HG03039 (cell line): ENCODE measurements around the gene PLCB4.

Experiments
- ATAC-seq: cut with Tn5 transposase; IDR thresholded peaks from one replicate; pipeline ENCODE4 v1.9.1; 2021; ENCODE audit warnings: mild to moderate bottlenecking, moderate library complexity; ENCODE audit not compliant: unreplicated experiment

PLCB4 gene

GRCh38 chr20:9212735-9213134 lies 143.8 kb downstream of the PLCB4 start:
- ATAC-seq, result no peak

- no peak for ATAC-seq
Measured at GRCh38 chr20:9214685-9215084, 145.8 kb downstream of the PLCB4 start.

- ATAC-seq, result no peak
Measured at GRCh38 chr20:9215539-9215938, 146.7 kb downstream of the PLCB4 start.

- ATAC-seq, result no peak
Measured at GRCh38 chr20:9218531-9218961, 149.7 kb downstream of the PLCB4 start.

- no peak for ATAC-seq
Measured at GRCh38 chr20:9220874-9221547, 152.1 kb downstream of the PLCB4 start.

- no peak for ATAC-seq
Measured at GRCh38 chr20:9223296-9223695, 154.4 kb downstream of the PLCB4 start.

- no peak for ATAC-seq
Measured at GRCh38 chr20:9225879-9226278, 157.0 kb downstream of the PLCB4 start.

- no peak for ATAC-seq
Measured at GRCh38 chr20:9227896-9228615, 159.2 kb downstream of the PLCB4 start.

GRCh38 chr20:9228774-9229450 lies 160.0 kb downstream of the PLCB4 start:
- ATAC-seq, result no peak

- ATAC-seq, result no peak
Measured at GRCh38 chr20:9230406-9230805, 161.5 kb downstream of the PLCB4 start.

GRCh38 chr20:9233804-9234203 lies 164.9 kb downstream of the PLCB4 start:
- no peak for ATAC-seq

GRCh38 chr20:9235518-9235917 lies 166.6 kb downstream of the PLCB4 start:
- no peak for ATAC-seq

- ATAC-seq, result no peak
Measured at GRCh38 chr20:9236458-9236857, 167.6 kb downstream of the PLCB4 start.

GRCh38 chr20:9241232-9241692 lies 172.4 kb downstream of the PLCB4 start:
- ATAC-seq, result no peak

- ATAC-seq, result no peak
Measured at GRCh38 chr20:9241721-9242427, 173.0 kb downstream of the PLCB4 start.

GRCh38 chr20:9243986-9244385 lies 175.1 kb downstream of the PLCB4 start:
- ATAC-seq, result no peak

- ATAC-seq, result no peak
Measured at GRCh38 chr20:9244811-9245210, 175.9 kb downstream of the PLCB4 start.

GRCh38 chr20:9246731-9247130 lies 177.8 kb downstream of the PLCB4 start:
- no peak for ATAC-seq

- ATAC-seq, result no peak
Measured at GRCh38 chr20:9250511-9250910, 181.6 kb downstream of the PLCB4 start.

GRCh38 chr20:9253006-9253539 lies 184.2 kb downstream of the PLCB4 start:
- no peak for ATAC-seq

- no peak for ATAC-seq
Measured at GRCh38 chr20:9255171-9255570, 186.3 kb downstream of the PLCB4 start.
